H9 (cell line): ENCODE results near the gene PPP1R18. TPM values are rescaled to one million over a fixed set of nuclear protein-coding genes. Genes with fewer than 3 reads are reported as not detected.
A peak's percentile ranks its signal among the peaks of the same experiment; 100 is the strongest.

Source experiments
- DNase-seq: peaks from one replicate; pipeline ENCODE4 v3.0.0-alpha.2; 2017
- H2AFZ ChIP-seq: one replicate; pipeline ENCODE4 v1.6.1; 2013; ENCODE audit warnings: mild to moderate bottlenecking, low read length, control low read depth, moderate library complexity
- H2AK5ac ChIP-seq: 2 replicates; pipeline ENCODE4 v1.6.1; 2013; ENCODE audit warnings: low read length, control low read depth, mixed read lengths; ENCODE audit not compliant: insufficient read length
- H2BK120ac ChIP-seq: one replicate; pipeline ENCODE4 v1.6.1; 2013; ENCODE audit warnings: low read depth, mild to moderate bottlenecking, low read length, control low read depth, inconsistent platforms; ENCODE audit not compliant: poor library complexity, severe bottlenecking
- H2BK12ac ChIP-seq: 2 replicates; pipeline ENCODE4 v1.6.1; 2013; ENCODE audit warnings: low read length, control low read depth, mixed read lengths, low read depth; ENCODE audit not compliant: insufficient read length
- H2BK15ac ChIP-seq: 2 replicates; pipeline ENCODE4 v1.6.1; 2013; ENCODE audit warnings: low read depth, low read length, control low read depth
- H2BK20ac ChIP-seq: one replicate; pipeline ENCODE4 v1.6.1; 2013; ENCODE audit warnings: low read depth, mild to moderate bottlenecking, low read length, control low read depth, inconsistent platforms; ENCODE audit not compliant: poor library complexity, severe bottlenecking
- H2BK5ac ChIP-seq: 2 replicates; pipeline ENCODE4 v1.6.1; 2013; ENCODE audit warnings: low read length, control low read depth, mixed read lengths; ENCODE audit not compliant: insufficient read length
- H3K14ac ChIP-seq: 2 replicates; pipeline ENCODE4 v1.6.1; 2013; ENCODE audit warnings: low read length, control low read depth; ENCODE audit not compliant: insufficient read depth
- H3K18ac ChIP-seq: 2 replicates; pipeline ENCODE4 v1.6.1; 2013; ENCODE audit warnings: low read depth, mild to moderate bottlenecking, mixed read lengths, low read length, control low read depth; ENCODE audit not compliant: insufficient read length
- H3K23ac ChIP-seq: 2 replicates; pipeline ENCODE4 v1.6.1; 2013; ENCODE audit warnings: low read length, control low read depth, mixed read lengths, low read depth; ENCODE audit not compliant: insufficient read length
- H3K23me2 ChIP-seq: 2 replicates; pipeline ENCODE4 v1.6.1; 2013; ENCODE audit warnings: low read depth, mild to moderate bottlenecking, mixed read lengths, low read length, control low read depth; ENCODE audit not compliant: insufficient read length, poor library complexity, severe bottlenecking
- H3K27ac ChIP-seq: 2 replicates; pipeline ENCODE4 v1.5.1; 2013; ENCODE audit warnings: low read length, control low read depth, mixed read lengths, low read depth; ENCODE audit not compliant: insufficient read length
- H3K27me3 ChIP-seq: 2 replicates; pipeline ENCODE4 v1.6.1; 2013; ENCODE audit warnings: low read length, control low read depth, inconsistent platforms; ENCODE audit not compliant: insufficient read depth
- H3K4ac ChIP-seq: 2 replicates; pipeline ENCODE4 v1.6.1; 2013; ENCODE audit warnings: low read depth, mild to moderate bottlenecking, control low read depth, inconsistent platforms, low read length, moderate library complexity
- H3K4me1 ChIP-seq: 2 replicates; pipeline ENCODE4 v1.6.1; 2013; ENCODE audit warnings: low read length, control low read depth, inconsistent platforms; ENCODE audit not compliant: insufficient read depth
- H3K4me2 ChIP-seq: 2 replicates; pipeline ENCODE4 v1.6.1; 2013; ENCODE audit warnings: low read length, control low read depth, mixed read lengths; ENCODE audit not compliant: insufficient read length, insufficient read depth
- H3K56ac ChIP-seq: 2 replicates; pipeline ENCODE4 v1.6.1; 2013; ENCODE audit warnings: low read depth, mild to moderate bottlenecking, mixed read lengths, low read length, control low read depth; ENCODE audit not compliant: insufficient read length
- H3K79me1 ChIP-seq: 2 replicates; pipeline ENCODE4 v1.6.1; 2013; ENCODE audit warnings: low read depth, mild to moderate bottlenecking, moderate library complexity, low read length, control low read depth, inconsistent platforms; ENCODE audit not compliant: insufficient read depth, poor library complexity, severe bottlenecking
- H3K79me2 ChIP-seq: 2 replicates; pipeline ENCODE4 v1.6.1; 2013; ENCODE audit warnings: low read length, control low read depth, inconsistent platforms; ENCODE audit not compliant: insufficient read depth
- H3K9ac ChIP-seq: 2 replicates; pipeline ENCODE4 v1.6.1; 2013; ENCODE audit warnings: low read length, control low read depth, mixed read lengths; ENCODE audit not compliant: insufficient read length; ENCODE audit errors: extremely low read depth
- H3K9me3 ChIP-seq: one replicate; pipeline ENCODE4 v1.6.1; 2013; ENCODE audit warnings: low read depth, low read length, inconsistent platforms; ENCODE audit not compliant: control insufficient read depth
- H3T11ph ChIP-seq: one replicate; pipeline ENCODE4 v1.6.1; 2013; ENCODE audit warnings: mild to moderate bottlenecking, low read length, control low read depth, inconsistent platforms
- H4K20me1 ChIP-seq: one replicate; pipeline ENCODE4 v1.6.1; 2013; ENCODE audit not compliant: control insufficient read depth, insufficient read length, insufficient read depth
- H4K5ac ChIP-seq: 2 replicates; pipeline ENCODE4 v1.6.1; 2013; ENCODE audit warnings: low read depth, mild to moderate bottlenecking, mixed read lengths, low read length, control low read depth; ENCODE audit not compliant: insufficient read length
- H4K8ac ChIP-seq: replicated peaks from 2 replicates; pipeline ENCODE4 v1.6.1; 2013; ENCODE audit warnings: low read length, control low read depth, mixed read lengths, low read depth; ENCODE audit not compliant: insufficient read length
- H4K91ac ChIP-seq: 2 replicates; pipeline ENCODE4 v1.6.1; 2013; ENCODE audit warnings: low read depth, mild to moderate bottlenecking, moderate library complexity, mixed read lengths, low read length, control low read depth; ENCODE audit not compliant: insufficient read length
- H3K27ac Mint-ChIP-seq, 3 experiments: 2 replicates in 2 of 3; 3 replicates in 1 of 3; pipeline ENCODE4 v1.8.0; 2020 to 2021; ENCODE audit warnings: mixed read lengths in 3 of 3, mild to moderate bottlenecking in 1 of 3, moderate library complexity in 1 of 3
- H3K27me3 Mint-ChIP-seq: 2 replicates; pipeline ENCODE4 v1.8.0; 2021; ENCODE audit warnings: low read depth, mild to moderate bottlenecking, moderate library complexity, mixed read lengths
- H3K36me3 Mint-ChIP-seq, 3 experiments: 2 replicates in 2 of 3; 3 replicates in 1 of 3; pipeline ENCODE4 v1.8.0; 2020 to 2021; ENCODE audit warnings: low read depth in 3 of 3, mixed read lengths in 3 of 3; ENCODE audit not compliant: insufficient read depth in 1 of 3
- H3K4me1 Mint-ChIP-seq, 2 experiments: 2 replicates each; pipeline ENCODE4 v1.8.0; 2020; ENCODE audit warnings: mixed read lengths in 2 of 2
- H3K4me3 Mint-ChIP-seq, 2 experiments: 2 replicates in 1 of 2; 3 replicates in 1 of 2; pipeline ENCODE4 v1.8.0; 2020 to 2021; ENCODE audit warnings: mild to moderate bottlenecking in 2 of 2, mixed read lengths in 2 of 2, moderate library complexity in 1 of 2
- H3K9me3 Mint-ChIP-seq, 2 experiments: 2 replicates in 1 of 2; 3 replicates in 1 of 2; pipeline ENCODE4 v1.8.0; 2020; ENCODE audit warnings: mild to moderate bottlenecking in 2 of 2, mixed read lengths in 2 of 2, moderate library complexity in 1 of 2
- WGBS: extraction: QIAGEN DNeasy Blood & Tissue Kit; methylation state at CpG from one replicate; pipeline ENCODE4 v1.1.7; 2013; ENCODE audit warnings: missing lambda C conversion rate, low lambda C conversion rate, mixed read lengths; ENCODE audit not compliant: insufficient read length; ENCODE audit errors: extremely low coverage; 5-methylcytosine and 5-hydroxymethylcytosine counted together
- total RNA-seq: library from RNA; stranded (reverse); gene quantifications from 2 replicates; pipeline ENCODE4 v1.2.1, GENCODE V29; 2021
- TF ChIP-seq, protein P1 (sequence below): fragments of 200-600 bp; sonication (generic); conservative IDR thresholded peaks from 3 replicates; pipeline ENCODE4 v1.8.0; 2021; ENCODE audit warnings: antibody characterized with exemption, mild to moderate bottlenecking

The PPP1R18 gene
- total RNA-seq, 1 experiment from 2014 or later, result 28.0 TPM

DNA sequence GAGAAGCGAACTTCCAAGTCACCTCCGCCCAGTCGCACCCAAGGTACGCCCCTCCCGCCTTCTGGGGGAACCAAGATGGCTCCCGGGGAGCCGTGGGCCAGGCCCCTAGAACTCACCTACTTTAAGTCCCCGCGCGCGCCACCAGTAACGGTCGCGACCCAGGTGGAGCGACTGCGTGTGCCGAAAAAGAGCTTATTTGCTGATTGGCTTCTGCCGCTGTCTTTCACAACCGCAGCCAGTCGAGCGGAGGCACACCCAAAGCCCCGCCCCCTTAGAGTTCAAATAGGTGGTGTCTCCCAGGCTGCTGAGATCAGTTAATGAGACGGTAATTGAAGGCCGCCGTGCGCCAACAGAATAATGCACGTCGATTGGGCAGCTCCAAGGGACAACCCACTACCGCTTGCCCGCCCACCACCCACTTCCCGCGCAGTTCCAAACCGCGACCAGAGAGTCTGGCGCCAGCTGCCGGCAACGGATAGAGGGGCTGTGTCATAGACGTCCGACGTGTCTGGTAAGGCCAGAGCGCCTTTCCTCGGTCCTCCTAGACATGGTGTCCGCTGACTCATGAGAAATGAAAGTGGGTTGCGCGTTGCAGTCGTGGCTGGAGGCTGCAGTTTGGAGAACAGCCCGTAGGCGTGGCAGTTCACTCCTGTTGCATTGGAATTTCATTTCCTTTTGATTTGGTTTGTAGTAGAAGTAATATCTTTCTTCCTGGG is 30.8 kb upstream of the PPP1R18 start, which contains the start of gene MDC1:
Gene MDC1, minus strand, starts transcription at position 153 of the 716 bp plus-strand sequence. CDS start 2,106 bp downstream, outside the sequence.
- H4K91ac ChIP-seq, result no peak within 1 kb of the TSS
- peak within 1 kb of the TSS; percentile 92 for H3K9ac ChIP-seq
- peaks cover 11% of the 10 kb centered on the region; the same call in 1 of the 2 replicates for H3K79me2 ChIP-seq
- H2BK120ac ChIP-seq, result no peak within 1 kb of the TSS
- no CpG with 5 or more reads among the region's 48 CpGs for WGBS
- peak within 1 kb of the TSS; percentile 33 for H2BK5ac ChIP-seq
- peak within 1 kb of the TSS; percentile 90 for H3K27ac ChIP-seq
- Mint-ChIP-seq H3K36me3 (peaks cover 39 to 58% (median 53%) of the 10 kb centered on the region in 3 experiments), H3K9me3 (peaks cover 6 to 7% of the 10 kb centered on the region in 2 experiments; a peak in 4 of 5 replicates), H3K27me3 (peaks cover 3% of the 10 kb centered on the region; the same call in 1 of the 2 replicates), H3K4me3 (peak within 1 kb of the TSS; percentile 93 to 98), H3K4me1 (peaks cover 21 to 28% of the 10 kb centered on the region in 2 experiments), H3K27ac (peak within 1 kb of the TSS; percentile 100)
- H3K4ac ChIP-seq, result no peak within 1 kb of the TSS
- TF ChIP-seq, protein P1, sequence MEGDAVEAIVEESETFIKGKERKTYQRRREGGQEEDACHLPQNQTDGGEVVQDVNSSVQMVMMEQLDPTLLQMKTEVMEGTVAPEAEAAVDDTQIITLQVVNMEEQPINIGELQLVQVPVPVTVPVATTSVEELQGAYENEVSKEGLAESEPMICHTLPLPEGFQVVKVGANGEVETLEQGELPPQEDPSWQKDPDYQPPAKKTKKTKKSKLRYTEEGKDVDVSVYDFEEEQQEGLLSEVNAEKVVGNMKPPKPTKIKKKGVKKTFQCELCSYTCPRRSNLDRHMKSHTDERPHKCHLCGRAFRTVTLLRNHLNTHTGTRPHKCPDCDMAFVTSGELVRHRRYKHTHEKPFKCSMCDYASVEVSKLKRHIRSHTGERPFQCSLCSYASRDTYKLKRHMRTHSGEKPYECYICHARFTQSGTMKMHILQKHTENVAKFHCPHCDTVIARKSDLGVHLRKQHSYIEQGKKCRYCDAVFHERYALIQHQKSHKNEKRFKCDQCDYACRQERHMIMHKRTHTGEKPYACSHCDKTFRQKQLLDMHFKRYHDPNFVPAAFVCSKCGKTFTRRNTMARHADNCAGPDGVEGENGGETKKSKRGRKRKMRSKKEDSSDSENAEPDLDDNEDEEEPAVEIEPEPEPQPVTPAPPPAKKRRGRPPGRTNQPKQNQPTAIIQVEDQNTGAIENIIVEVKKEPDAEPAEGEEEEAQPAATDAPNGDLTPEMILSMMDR, result peak; percentile 35; the same call in 2 of the 3 replicates
- H2BK12ac ChIP-seq, result no peak within 1 kb of the TSS
- peak within 1 kb of the TSS; percentile 44; the same call in 1 of the 2 replicates for H3K14ac ChIP-seq
- peak within 1 kb of the TSS; percentile 78 for H3K4me2 ChIP-seq
- no peaks in the 10 kb centered on the region for H4K20me1 ChIP-seq
- H3T11ph ChIP-seq, result no peak within 1 kb of the TSS
- peaks cover 15% of the 10 kb centered on the region for H3K23me2 ChIP-seq
- no peak within 1 kb of the TSS for H4K8ac ChIP-seq
- H3K23ac ChIP-seq, result no peak within 1 kb of the TSS
- H2BK20ac ChIP-seq, result no peak within 1 kb of the TSS
- DNase-seq, result peak; percentile 100
- no peak within 1 kb of the TSS for H2AFZ ChIP-seq
- no peak within 1 kb of the TSS for H2BK15ac ChIP-seq
- H3K56ac ChIP-seq, result peak within 1 kb of the TSS; percentile 4
- H2AK5ac ChIP-seq, result no peak within 1 kb of the TSS
- peak within 1 kb of the TSS; percentile 81 for H3K18ac ChIP-seq
- H3K79me1 ChIP-seq, result no peaks in the 10 kb centered on the region
- H3K27me3 ChIP-seq, result no peaks in the 10 kb centered on the region
- H3K9me3 ChIP-seq, result no peaks in the 10 kb centered on the region
- H4K5ac ChIP-seq, result peak within 1 kb of the TSS; percentile 31
- H3K4me1 ChIP-seq, result no peaks in the 10 kb centered on the region
